ENCODE data around the gene EFCAB10. TPM values are rescaled to one million over a fixed set of nuclear protein-coding genes. Genes with fewer than 3 reads are reported as not detected.

The EFCAB10 gene
- total and polyA plus RNA-seq, 4 donors, result 4.5 to 23.2 (median 12.7) TPM

Other genes with a start within 250 kb of the EFCAB10 start
- 10 to 100 TPM; 33.3 to 71.2 TPM for gene SRPK2, start 192.6 kb downstream of the EFCAB10 start, total RNA-seq
- gene SRPK2, start 192.6 kb downstream of the EFCAB10 start, polyA plus RNA-seq, result 10 to 100 TPM; 10.8 to 13.1 TPM
- 10 to 100 TPM; 12.4 to 16.7 TPM for gene PUS7, start 59.2 kb downstream of the EFCAB10 start, total RNA-seq
- gene PUS7, start 59.2 kb downstream of the EFCAB10 start, polyA plus RNA-seq, result 1 to 10 TPM; 5.0 to 9.2 TPM
- 10 to 100 TPM; 16.0 to 21.9 TPM for gene RINT1, start 49.3 kb downstream of the EFCAB10 start, total RNA-seq
- 10 to 100 TPM in 1 of 2 donors, 1 to 10 TPM in 1; 8.4 to 20.2 TPM for gene RINT1, start 49.3 kb downstream of the EFCAB10 start, polyA plus RNA-seq